Endothelial cell of umbilical vein (primary cell): ENCODE results near the gene NCK1. TPM values are rescaled to one million over a fixed set of nuclear protein-coding genes. Genes with fewer than 3 reads are reported as not detected.

Experiments used
- BruUV-seq: library from RNA; stranded (reverse); fragments of 400-500 nt; replicated peaks from 2 replicates; lab custom pipeline; 2021; lab: Mats Ljungman, UMichigan
- CTCF ChIA-PET: fragments of 300-600, 350-600 bp; sonication (Branson Sonifier 250); formaldehyde crosslinking; loops from one replicate; lab custom pipeline; 2021; ENCODE audit warnings: antibody characterized with exemption, inconsistent platforms; lab: Charles Lee
- POLR2A ChIA-PET: fragments of 300-600, 350-600 bp; sonication (Branson Sonifier 250); formaldehyde crosslinking; loops from one replicate; lab custom pipeline; 2021; ENCODE audit warnings: antibody characterized with exemption, inconsistent platforms; lab: Charles Lee
- DNase-seq: peaks from one replicate; pipeline ENCODE4 v3.0.0-alpha.2; 2011; ENCODE audit warnings: low read depth, low spot score
- FAIRE-seq: peaks from 2 replicates; lab custom pipeline; 2011; peaks lifted over from hg19 to GRCh38; lab: Jason Lieb, UNC
- H2AFZ ChIP-seq: 2 replicates; pipeline ENCODE4 v1.6.0; 2012; ENCODE audit warnings: low read depth, low read length, control low read depth, inconsistent platforms
- H3K27ac ChIP-seq: 2 replicates; pipeline ENCODE4 v1.5.1; 2011; ENCODE audit warnings: low read depth, mild to moderate bottlenecking, control low read depth, low read length, moderate library complexity; ENCODE audit not compliant: insufficient read depth
- H3K27me3 ChIP-seq, 2 experiments: 2 replicates each; pipeline versions ENCODE4 v1.6.0 to v1.6.1; 2011; ENCODE audit warnings: low read length in 2 of 2, mixed read lengths in 1 of 2; ENCODE audit not compliant: control insufficient read depth in 2 of 2, insufficient read depth in 2 of 2
- H3K36me3 ChIP-seq, 2 experiments: 2 replicates in 1 of 2; 3 replicates in 1 of 2; pipeline ENCODE4 v1.5.1; 2011; ENCODE audit warnings: low read length in 2 of 2, mild to moderate bottlenecking in 1 of 2, moderate library complexity in 1 of 2; ENCODE audit not compliant: control insufficient read depth in 2 of 2, insufficient read depth in 2 of 2; ENCODE audit errors: extremely low read depth in 1 of 2
- H3K4me1 ChIP-seq: 3 replicates; pipeline ENCODE4 v1.5.1; 2011; ENCODE audit warnings: mild to moderate bottlenecking, low read length; ENCODE audit not compliant: control insufficient read depth, insufficient read depth; ENCODE audit errors: extremely low read depth
- H3K4me2 ChIP-seq: 2 replicates; pipeline ENCODE4 v1.6.1; 2011; ENCODE audit warnings: low read length, control low read depth, mixed read lengths; ENCODE audit not compliant: insufficient read depth
- H3K4me3 ChIP-seq, 3 experiments: fragments of 200-600 bp in 1 of 3; sonication (generic), shearing (Covaris generic) in 1 of 3; replicated peaks in 1 of 3; 2 replicates each; pipeline ENCODE4 v1.5.1; 2011 to 2016; ENCODE audit warnings: control low read depth in 3 of 3, low read length in 3 of 3, mild to moderate bottlenecking in 2 of 3, inconsistent platforms in 1 of 3, low read depth in 1 of 3, moderate library complexity in 1 of 3; ENCODE audit not compliant: insufficient read depth in 1 of 3
- H3K79me2 ChIP-seq: 2 replicates; pipeline ENCODE4 v1.6.0; 2012; ENCODE audit warnings: low read length, inconsistent platforms; ENCODE audit not compliant: control insufficient read depth, insufficient read depth
- H3K9ac ChIP-seq: replicated peaks from 2 replicates; pipeline ENCODE3; 2011; ENCODE audit warnings: low read length, control low read depth; ENCODE audit not compliant: insufficient read depth; ENCODE audit errors: extremely low read depth
- H3K9me1 ChIP-seq: replicated peaks from 3 replicates; pipeline ENCODE4 v1.6.0; 2011; ENCODE audit warnings: mild to moderate bottlenecking, low read length; ENCODE audit not compliant: control insufficient read depth, insufficient read depth; ENCODE audit errors: extremely low read depth
- H3K9me3 ChIP-seq: replicated peaks from 2 replicates; pipeline ENCODE4 v1.5.1; 2012; ENCODE audit warnings: low read length, inconsistent platforms; ENCODE audit not compliant: control insufficient read depth, insufficient read depth
- H4K20me1 ChIP-seq: replicated peaks from 2 replicates; pipeline ENCODE3; 2011; ENCODE audit warnings: mild to moderate bottlenecking, low read length; ENCODE audit not compliant: control insufficient read depth, insufficient read depth; ENCODE audit errors: extremely low read depth
- EZH2 ChIP-seq: IDR thresholded peaks from 2 replicates; pipeline ENCODE4 v1.6.1; 2012; ENCODE audit warnings: borderline replicate concordance, low read depth, mild to moderate bottlenecking, moderate library complexity, low read length, inconsistent platforms; ENCODE audit not compliant: severe bottlenecking
- FOS ChIP-seq: IDR thresholded peaks from 2 replicates; pipeline ENCODE4 v1.6.1; 2011; ENCODE audit warnings: mild to moderate bottlenecking, low read length, moderate library complexity, borderline replicate concordance; ENCODE audit not compliant: insufficient read depth
- GATA2 ChIP-seq: IDR thresholded peaks from 2 replicates; pipeline ENCODE4 v1.7.0; 2011; ENCODE audit warnings: low read depth, mild to moderate bottlenecking, moderate library complexity, mixed read lengths, low read length; ENCODE audit not compliant: insufficient read length, insufficient read depth
- JUN ChIP-seq: IDR thresholded peaks from 2 replicates; pipeline ENCODE4 v1.6.1; 2011; ENCODE audit warnings: borderline replicate concordance, low read depth; ENCODE audit not compliant: insufficient read length, insufficient read depth
- MAX ChIP-seq: IDR thresholded peaks from 2 replicates; pipeline ENCODE4 v1.6.1; 2011; ENCODE audit not compliant: insufficient read depth, insufficient read length
- MYC ChIP-seq: IDR thresholded peaks from one replicate; pipeline ENCODE4 v1.6.1; 2011; ENCODE audit warnings: mild to moderate bottlenecking, low read depth, low read length
- POLR2A ChIP-seq: IDR thresholded peaks from 2 replicates; pipeline ENCODE4 v1.6.1; 2012; ENCODE audit warnings: low read depth, mild to moderate bottlenecking, control low read depth, low read length
- POLR2AphosphoS5 ChIP-seq: IDR thresholded peaks from 2 replicates; pipeline ENCODE4 v1.6.1; 2012; ENCODE audit warnings: low read depth, mild to moderate bottlenecking, control low read depth, low read length, moderate library complexity; ENCODE audit not compliant: insufficient read depth
- dilution Hi-C: fragments of 300-500 bp; cut with MboI; formaldehyde crosslinking; loops from one replicate; pipeline ENCODE4 v1.15.0; 2019; ENCODE audit warnings: low sequenced_read_pairs; ENCODE audit not compliant: extremely low pct_ligation_motif_present
- intact Hi-C: fragments of 100-400 bp; cut with micrococcal nuclease; formaldehyde crosslinking; loops from one replicate; pipeline ENCODE4 v1.10.0; 2022
- polyA plus RNA-seq, 4 experiments: library from polyadenylated mRNA; depleted of rRNA in 3 of 4; stranded (reverse) in 3 of 4; unstranded in 1 of 4; fragments of >200 nt; gene quantifications; 2 replicates each; pipeline versions ENCODE4 v1.2.1 to v1.2.3, GENCODE V29; 2011 to 2012; ENCODE audit warnings: missing spikeins in 1 of 4
- total RNA-seq: library from RNA; stranded (reverse); gene quantifications from 2 replicates; pipeline ENCODE4 v1.2.3, GENCODE V29; 2021
- TF ChIP-seq, protein P1 (sequence below), 2 donors: IDR thresholded peaks; 1 replicate in 1 of 2; 2 replicates in 1 of 2; pipeline ENCODE4 v1.5.1; 2011; ENCODE audit warnings: low read length in 2 of 2, mild to moderate bottlenecking in 2 of 2, moderate library complexity in 2 of 2, control low read depth in 1 of 2, inconsistent platforms in 1 of 2, low read depth in 1 of 2; ENCODE audit not compliant: insufficient read depth in 1 of 2; ENCODE audit errors: extremely low read depth in 1 of 2

NCK1 gene
- total and polyA plus RNA-seq, 2 donors (not counting 3 experiments of a cell fraction or from before 2014, with no cell fraction given), result 19.3 to 52.2 TPM

DNA sequence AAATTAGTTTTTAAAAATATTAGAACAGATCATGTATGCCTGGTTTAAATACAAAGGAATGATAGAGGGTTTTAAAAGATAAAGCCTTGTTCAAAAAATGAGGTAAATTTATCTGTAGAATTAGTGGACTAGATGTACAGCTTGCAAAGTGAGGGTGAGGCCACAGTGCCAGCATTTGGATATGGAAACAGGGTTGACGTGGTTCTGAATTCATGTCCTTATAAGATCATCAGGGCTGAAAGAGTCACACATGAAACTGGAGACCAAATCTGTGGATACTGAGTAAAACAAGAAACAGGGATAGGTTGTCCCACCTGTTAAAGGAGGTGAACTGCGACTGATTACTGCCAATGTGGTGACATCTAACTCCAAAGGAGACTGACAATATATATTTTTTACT lies 46.3 kb downstream of the NCK1 start:
- peaks cover 97% of the 10 kb centered on the region for H3K79me2 ChIP-seq
- no peaks in the 10 kb centered on the region for H3K9me1 ChIP-seq
- intact Hi-C loops (no loop called here), dilution Hi-C loops (no loop called here)
- H3K27ac ChIP-seq, result no peak overlapping the region
- peaks cover 6% of the 10 kb centered on the region for H3K4me1 ChIP-seq
- no peak overlapping the region for H3K9ac ChIP-seq
- no TSS peak for BruUV-seq
- H3K4me3 ChIP-seq, result no peak overlapping the region
- H4K20me1 ChIP-seq, result no peaks in the 10 kb centered on the region
- H3K9me3 ChIP-seq, result no peaks in the 10 kb centered on the region
- no peaks in the 10 kb centered on the region for H3K36me3 ChIP-seq
- ChIA-PET CTCF (no interaction called here), POLR2A (no interaction called here)
- FAIRE-seq, result no peak
- H3K27me3 ChIP-seq, result no peaks in the 10 kb centered on the region
- no peak overlapping the region for H2AFZ ChIP-seq
- TF ChIP-seq MAX, result no peak
- TF ChIP-seq JUN, result no peak
- TF ChIP-seq POLR2AphosphoS5, result no peak
- TF ChIP-seq, protein P1, sequence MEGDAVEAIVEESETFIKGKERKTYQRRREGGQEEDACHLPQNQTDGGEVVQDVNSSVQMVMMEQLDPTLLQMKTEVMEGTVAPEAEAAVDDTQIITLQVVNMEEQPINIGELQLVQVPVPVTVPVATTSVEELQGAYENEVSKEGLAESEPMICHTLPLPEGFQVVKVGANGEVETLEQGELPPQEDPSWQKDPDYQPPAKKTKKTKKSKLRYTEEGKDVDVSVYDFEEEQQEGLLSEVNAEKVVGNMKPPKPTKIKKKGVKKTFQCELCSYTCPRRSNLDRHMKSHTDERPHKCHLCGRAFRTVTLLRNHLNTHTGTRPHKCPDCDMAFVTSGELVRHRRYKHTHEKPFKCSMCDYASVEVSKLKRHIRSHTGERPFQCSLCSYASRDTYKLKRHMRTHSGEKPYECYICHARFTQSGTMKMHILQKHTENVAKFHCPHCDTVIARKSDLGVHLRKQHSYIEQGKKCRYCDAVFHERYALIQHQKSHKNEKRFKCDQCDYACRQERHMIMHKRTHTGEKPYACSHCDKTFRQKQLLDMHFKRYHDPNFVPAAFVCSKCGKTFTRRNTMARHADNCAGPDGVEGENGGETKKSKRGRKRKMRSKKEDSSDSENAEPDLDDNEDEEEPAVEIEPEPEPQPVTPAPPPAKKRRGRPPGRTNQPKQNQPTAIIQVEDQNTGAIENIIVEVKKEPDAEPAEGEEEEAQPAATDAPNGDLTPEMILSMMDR (IDR thresholded peaks at IDR 0.05; ENCODE audit: extremely low read depth in 1 of 2, insufficient read depth in 1 of 2, low read depth in 1 of 2, low read length in 2 of 2), result no peak
- no peak for DNase-seq
- no peak overlapping the region for H3K4me2 ChIP-seq

- Histone ChIP-seq H3K36me3 (no peaks in the 10 kb centered on the region), H3K9me3 (no peaks in the 10 kb centered on the region), H3K4me1 (peaks cover 6% of the 10 kb centered on the region), H2AFZ (no peak overlapping the region), H3K9me1 (no peaks in the 10 kb centered on the region), H3K4me3 (no peak overlapping the region), H3K9ac (no peak overlapping the region), H3K4me2 (no peak overlapping the region), H3K79me2 (peaks cover 97% of the 10 kb centered on the region), H4K20me1 (no peaks in the 10 kb centered on the region), H3K27ac (no peak overlapping the region), H3K27me3 (no peaks in the 10 kb centered on the region)
- BruUV-seq, result no TSS peak
- TF ChIP-seq POLR2A (no peak), FOS (no peak), EZH2 (no peak), GATA2 (no peak), JUN (no peak), POLR2AphosphoS5 (no peak), MYC (no peak), MAX (no peak)
- TF ChIP-seq, protein P1 (IDR thresholded peaks at IDR 0.05; ENCODE audit: extremely low read depth in 1 of 2, insufficient read depth in 1 of 2, low read depth in 1 of 2, low read length in 2 of 2), result no peak
- DNase-seq, result no peak
- intact Hi-C loops, result no loop called here
- POLR2A ChIA-PET, result no interaction called here
- dilution Hi-C loops, result no loop called here
- FAIRE-seq, result no peak
- CTCF ChIA-PET, result interaction anchor here (1.0 to 3.3 kb wide), 3 partner anchors 10 to 53 kb away, joined by 3 to 18 read pairs (median 9); no protein-coding TSS in a partner anchor
These were observed 47.2 kb downstream of the NCK1 start for GRCh38 chr3:136909187-136909586.
